ENCODE data around the gene RPL13.

- TF ChIP-seq CTCF (IDR thresholded peaks at IDR 0.05 in 8 of 11, conservative IDR thresholded peaks at IDR 0.05 in 3 of 11) (peak in 8 of 11 experiments; percentile 15 to 54 (median 50)), POLR2A (IDR thresholded peaks at IDR 0.05) (no peak)
Measured at GRCh38 chr16:89565506-89566372, 5.3 kb downstream of the RPL13 start.
